Suprapubic skin (tissue), 4 donors: ENCODE measurements around the gene NSD1. TPM values are rescaled to one million over a fixed set of nuclear protein-coding genes. Genes with fewer than 3 reads are reported as not detected.

ENCODE experiments used
- DNase-seq, 2 donors: peaks; one replicate each; pipeline ENCODE4 v3.0.0-alpha.2; 2019; ENCODE audit warnings: low spot score in 2 of 2
- H3K27ac ChIP-seq: fragments of 200-600 bp; sonication (generic); one replicate; pipeline ENCODE4 v1.5.1; 2019
- H3K27me3 ChIP-seq: fragments of 200-600 bp; sonication (generic); one replicate; pipeline ENCODE4 v1.5.1; 2019
- H3K36me3 ChIP-seq: fragments of 200-600 bp; sonication (generic); one replicate; pipeline ENCODE4 v1.5.1; 2019
- H3K4me1 ChIP-seq: fragments of 200-600 bp; sonication (generic); one replicate; pipeline ENCODE4 v1.5.1; 2019
- H3K4me3 ChIP-seq: fragments of 200-600 bp; sonication (generic); one replicate; pipeline ENCODE4 v1.5.1; 2019; ENCODE audit warnings: mild to moderate bottlenecking
- H3K9me3 ChIP-seq: fragments of 200-600 bp; sonication (generic); one replicate; pipeline ENCODE4 v1.5.1; 2019
- CTCF ChIP-seq, 2 donors: fragments of 200-600 bp in 1 of 2; fragments of 450-650 bp in 1 of 2; sonication (generic) in 1 of 2; IDR thresholded peaks; one replicate each; pipeline ENCODE4 v1.5.1; 2016 to 2019; ENCODE audit warnings: antibody characterized with exemption in 2 of 2, mild to moderate bottlenecking in 1 of 2, moderate library complexity in 1 of 2
- EP300 ChIP-seq: sonication (generic); formaldehyde crosslinking; IDR thresholded peaks from one replicate; pipeline ENCODE4 v1.6.1; 2017; ENCODE audit warnings: antibody characterized with exemption
- POLR2A ChIP-seq, 2 donors: fragments of 450-650 bp; IDR thresholded peaks; one replicate each; pipeline ENCODE4 v1.6.1; 2017; ENCODE audit warnings: antibody characterized with exemption in 2 of 2, mild to moderate bottlenecking in 2 of 2, moderate library complexity in 2 of 2
- POLR2AphosphoS5 ChIP-seq, 3 donors: sonication (generic); formaldehyde crosslinking; IDR thresholded peaks; one replicate each; pipeline ENCODE4 v1.6.1; 2017; ENCODE audit warnings: antibody characterized with exemption in 3 of 3
- whole genome bisulfite sequencing: methylation state at CpG from one replicate; pipeline ENCODE4 v1.1.5; 2018; 5-methylcytosine and 5-hydroxymethylcytosine counted together
- total RNA-seq, 4 donors: library from RNA; depleted of rRNA; stranded (reverse); fragments of >200 nt; gene quantifications; one replicate each; pipeline ENCODE4 v1.1.0, GENCODE V29; 2016

NSD1 gene
- total RNA-seq, 4 donors from 2014 or later, result 36.0 to 67.9 (median 51.3) TPM

GRCh38 chr5:177098470-177099141, 35.0 kb upstream of the NSD1 start:
- 53% methylated on average over 4 of the region's 18 CpGs for WGBS
- no peaks in the 10 kb centered on the region for H3K4me1 ChIP-seq
- peaks cover 5% of the 10 kb centered on the region for H3K27me3 ChIP-seq
- H3K9me3 ChIP-seq, result no peaks in the 10 kb centered on the region
- no peak overlapping the region for H3K4me3 ChIP-seq
- H3K27ac ChIP-seq, result no peak overlapping the region
- TF ChIP-seq POLR2AphosphoS5 (IDR thresholded peaks at IDR 0.05) (no peak), POLR2A (IDR thresholded peaks at IDR 0.05) (no peak), CTCF (IDR thresholded peaks at IDR 0.05) (no peak), EP300 (no peak)
- DNase-seq, result no peak
- no peaks in the 10 kb centered on the region for H3K36me3 ChIP-seq

GRCh38 chr5:177099422-177100093, 34.0 kb upstream of the NSD1 start:
- whole genome bisulfite sequencing, result 67% methylated on average over 13 of the region's 13 CpGs
- Histone ChIP-seq H3K27ac (no peak overlapping the region), H3K27me3 (peaks cover 6% of the 10 kb centered on the region), H3K9me3 (no peaks in the 10 kb centered on the region), H3K36me3 (no peaks in the 10 kb centered on the region), H3K4me1 (no peaks in the 10 kb centered on the region), H3K4me3 (no peak overlapping the region)
- no peak for DNase-seq
- TF ChIP-seq POLR2A (IDR thresholded peaks at IDR 0.05) (no peak), EP300 (no peak), POLR2AphosphoS5 (IDR thresholded peaks at IDR 0.05) (no peak), CTCF (IDR thresholded peaks at IDR 0.05) (no peak)

- no peaks in the 10 kb centered on the region for H3K36me3 ChIP-seq
- H3K4me3 ChIP-seq, result no peak overlapping the region
- no peak overlapping the region for H3K27ac ChIP-seq
- TF ChIP-seq POLR2A (IDR thresholded peaks at IDR 0.05), result no peak
- TF ChIP-seq POLR2AphosphoS5 (IDR thresholded peaks at IDR 0.05), result no peak
- no peak for TF ChIP-seq CTCF (IDR thresholded peaks at IDR 0.05)
- no peak for TF ChIP-seq EP300
- no peaks in the 10 kb centered on the region for H3K4me1 ChIP-seq
- H3K27me3 ChIP-seq, result peaks cover 6% of the 10 kb centered on the region
- no peaks in the 10 kb centered on the region for H3K9me3 ChIP-seq
- 80% methylated on average over 1 of the region's 6 CpGs for WGBS
- DNase-seq, result no peak
Measured at GRCh38 chr5:177100714-177101121, 32.9 kb upstream of the NSD1 start.

DNA sequence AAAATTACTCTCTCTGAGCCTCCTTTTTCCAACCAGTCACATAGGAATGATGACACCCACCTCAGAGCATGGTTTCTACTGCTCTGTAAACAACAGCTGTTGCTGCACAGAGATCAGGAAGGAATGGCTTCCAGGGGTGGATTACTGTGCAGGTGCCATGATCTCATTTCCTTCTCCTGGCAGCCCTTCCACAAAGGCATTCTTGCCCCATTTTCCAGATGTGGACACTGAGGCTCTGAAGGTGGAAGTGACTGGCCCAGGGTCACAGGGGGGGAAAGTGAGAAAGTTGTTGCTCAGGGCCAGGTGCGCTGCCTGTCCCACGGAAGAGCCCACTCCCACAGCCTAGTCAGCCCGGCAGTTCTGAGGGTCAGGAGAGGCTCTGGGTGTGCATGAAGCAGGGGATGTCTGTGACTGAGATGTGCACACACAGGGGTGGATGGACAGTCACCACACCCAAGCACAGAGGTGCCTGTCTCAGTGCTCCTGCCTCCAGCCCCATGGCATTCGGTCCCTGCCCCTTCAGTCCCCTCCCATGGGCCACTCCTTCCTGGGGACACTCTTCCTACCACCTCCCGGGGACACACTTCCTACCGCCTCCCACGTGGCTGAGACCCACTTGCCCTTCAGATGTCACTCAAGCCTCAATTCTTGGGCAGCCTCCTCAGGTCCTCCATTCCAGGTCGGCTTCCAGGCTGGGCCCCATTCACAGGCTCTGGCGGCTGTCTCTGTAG, 29.9 kb upstream of the NSD1 start:
- H3K4me1 ChIP-seq, result no peaks in the 10 kb centered on the region
- WGBS, result 63% methylated on average over 8 of the region's 9 CpGs
- H3K9me3 ChIP-seq, result no peaks in the 10 kb centered on the region
- no peak for DNase-seq
- TF ChIP-seq CTCF (IDR thresholded peaks at IDR 0.05), result no peak
- TF ChIP-seq POLR2AphosphoS5 (IDR thresholded peaks at IDR 0.05), result no peak
- no peak for TF ChIP-seq EP300
- no peak for TF ChIP-seq POLR2A (IDR thresholded peaks at IDR 0.05)
- H3K36me3 ChIP-seq, result no peaks in the 10 kb centered on the region
- H3K4me3 ChIP-seq, result no peak overlapping the region
- peaks cover 6% of the 10 kb centered on the region for H3K27me3 ChIP-seq
- no peak overlapping the region for H3K27ac ChIP-seq
